Brain pericyte (primary cell): Measurements from ENCODE around the gene ATP10B.
"Not testable (repeated sequence)": the region's sequence is repeated elsewhere in the genome, so short reads cannot be mapped to it uniquely, and the experiment has no call there.

Source experiments
- DNase-seq: peaks from one replicate; pipeline ENCODE4 v3.0.0-alpha.2; 2012; ENCODE audit warnings: low read depth, low spot score

ATP10B gene

DNA sequence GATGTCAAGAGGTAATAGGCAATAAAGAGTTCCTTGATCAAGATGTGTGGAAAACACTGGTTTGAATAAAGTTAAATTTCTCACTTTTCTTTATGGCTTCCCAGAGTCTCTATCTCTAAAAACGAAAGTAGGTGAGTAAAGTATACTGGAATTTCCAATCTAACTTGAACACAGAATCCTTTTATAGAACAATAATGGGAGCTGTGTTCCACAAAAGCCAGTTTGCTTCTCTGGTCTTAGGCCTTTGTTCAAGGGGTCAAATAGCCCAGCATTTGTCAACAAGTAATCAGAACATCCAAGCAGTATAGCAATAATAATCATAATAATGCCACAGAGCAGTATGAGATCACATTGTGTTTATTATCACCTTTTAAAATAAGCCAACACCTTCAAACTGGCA is 20.2 kb downstream of the ATP10B start:
- DNase-seq, result no peak

DNA sequence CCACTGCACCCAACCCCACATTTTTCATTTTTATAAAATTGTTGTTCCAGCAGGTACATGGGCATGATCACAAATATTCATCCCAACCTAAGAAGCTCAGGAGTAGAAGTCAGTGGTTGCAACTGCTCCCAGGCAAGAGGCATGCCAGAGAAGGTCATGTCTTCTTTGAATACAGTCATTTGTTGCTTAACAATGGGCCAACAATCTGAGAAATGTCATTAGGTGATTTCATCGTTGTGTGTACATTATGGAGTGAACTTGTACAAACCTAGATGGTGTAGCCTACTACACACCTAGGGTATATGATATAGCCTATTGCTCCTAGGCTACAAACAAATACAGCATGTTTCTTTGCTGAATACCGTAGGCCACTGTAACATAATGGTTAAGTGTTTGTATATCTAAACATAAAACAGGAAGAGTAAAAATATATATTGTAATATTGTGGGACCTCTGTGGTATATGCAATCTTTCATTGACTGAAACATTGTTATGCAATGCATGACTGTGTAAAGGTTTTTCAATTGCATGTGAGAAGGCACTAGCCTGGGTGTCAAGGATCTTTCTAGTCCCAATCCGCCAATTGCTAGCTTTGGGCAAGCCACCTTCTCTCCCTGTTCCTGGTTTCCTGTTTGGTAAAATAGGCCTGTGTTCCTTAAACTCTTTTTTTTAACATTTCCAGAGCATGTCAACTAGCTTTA is 27.6 kb downstream of the ATP10B start:
- no peak for DNase-seq

DNA sequence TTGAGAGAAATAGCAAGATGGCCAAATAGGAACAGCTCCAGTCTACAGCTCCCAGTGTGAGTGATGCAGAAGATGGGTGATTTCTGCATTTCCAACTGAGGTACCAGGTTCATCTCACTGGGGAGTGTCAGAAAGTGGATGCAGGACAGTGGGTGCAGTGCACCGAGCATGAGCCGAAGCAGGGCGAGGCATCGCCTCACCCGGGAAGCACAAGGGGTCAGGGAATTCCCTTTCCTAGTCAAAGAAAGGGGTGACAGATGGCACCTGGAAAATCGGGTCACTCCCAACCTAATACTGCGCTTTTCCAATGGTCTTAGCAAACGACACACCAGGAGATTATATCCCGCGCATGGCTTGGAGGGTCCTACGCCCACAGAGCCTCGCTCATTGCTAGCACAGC is 39.0 kb downstream of the ATP10B start:
- not testable (repeated sequence) for DNase-seq

DNA sequence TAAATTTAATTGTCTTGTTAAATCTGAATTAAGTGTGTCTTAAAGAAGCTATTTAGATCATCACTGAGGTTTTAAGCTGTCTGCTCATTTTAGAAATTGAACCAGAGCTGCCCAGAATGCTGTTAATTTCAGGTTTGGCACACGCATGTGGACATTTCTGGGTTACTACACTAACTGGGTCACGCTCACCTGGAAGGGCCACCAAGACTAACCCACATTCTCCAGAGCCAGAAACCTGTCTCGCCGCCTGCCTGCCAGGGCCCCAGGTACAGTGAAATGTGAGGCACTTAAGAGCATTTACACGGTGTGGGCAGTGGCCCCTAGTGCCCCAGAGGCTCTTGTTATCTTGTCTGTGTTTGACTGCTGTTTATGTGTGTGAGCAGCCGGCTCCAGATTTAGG is 46.6 kb downstream of the ATP10B start:
- no peak for DNase-seq

DNA sequence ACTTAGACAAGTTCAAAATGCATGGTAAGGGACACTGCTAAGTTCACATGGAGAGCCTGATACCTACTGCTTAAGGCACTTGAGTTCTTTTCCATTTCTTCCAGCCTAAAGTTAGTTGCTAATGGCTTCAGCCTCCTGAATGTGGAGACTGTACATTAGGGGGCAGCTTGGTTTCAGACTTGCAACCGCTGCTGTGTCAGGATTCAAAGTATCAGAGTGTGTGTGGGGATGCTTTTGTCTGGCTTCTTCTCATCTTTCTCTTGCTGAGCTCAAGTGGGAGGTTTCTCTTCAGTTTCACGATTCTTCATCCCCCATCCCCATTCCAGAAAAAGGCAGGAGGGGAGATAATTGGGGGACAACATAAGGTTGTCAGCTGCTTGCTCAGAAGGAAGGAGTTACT is 49.4 kb downstream of the ATP10B start:
- no peak for DNase-seq

DNA sequence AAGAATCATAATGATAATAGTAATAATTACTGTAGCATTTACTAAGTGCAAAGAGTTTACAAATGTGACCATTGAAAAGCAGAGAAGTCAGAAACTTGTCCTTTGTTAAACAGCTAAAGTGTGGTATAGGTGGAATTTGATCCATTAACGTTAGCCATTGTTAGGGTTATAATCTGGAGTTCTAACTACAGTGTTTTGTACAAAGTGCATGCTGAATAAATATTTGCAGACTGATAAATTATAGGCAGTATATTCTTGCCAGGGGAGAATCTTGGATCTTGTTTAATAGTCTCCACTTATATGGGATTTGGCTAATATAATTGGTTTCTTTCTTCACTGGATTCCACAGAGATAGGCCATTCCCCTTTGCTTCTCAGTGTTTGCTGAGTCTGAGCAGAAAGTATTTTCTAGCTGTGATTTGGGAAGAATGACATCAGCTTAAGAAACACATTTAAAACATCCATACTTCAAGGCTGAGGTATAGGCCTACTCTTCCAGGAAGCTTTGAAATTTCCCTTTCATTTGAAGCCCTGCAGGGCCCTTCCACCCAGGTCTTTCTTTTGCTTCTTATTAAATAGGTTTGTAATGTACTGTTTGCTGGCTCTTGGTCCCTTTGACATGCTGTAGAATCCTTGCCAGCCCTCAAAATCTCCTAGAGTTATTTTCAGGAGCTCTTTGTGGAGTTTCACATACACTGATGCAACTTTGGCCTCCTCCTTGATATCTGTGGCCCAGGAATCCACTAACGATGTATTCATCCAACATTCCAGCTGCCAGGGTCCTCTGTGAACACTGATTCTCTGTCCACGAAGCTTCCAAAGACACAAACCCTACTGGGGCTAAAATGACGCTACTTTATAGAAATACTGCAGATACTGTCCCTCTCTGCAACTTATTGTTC is 51.4 kb downstream of the ATP10B start:
- no peak for DNase-seq

DNA sequence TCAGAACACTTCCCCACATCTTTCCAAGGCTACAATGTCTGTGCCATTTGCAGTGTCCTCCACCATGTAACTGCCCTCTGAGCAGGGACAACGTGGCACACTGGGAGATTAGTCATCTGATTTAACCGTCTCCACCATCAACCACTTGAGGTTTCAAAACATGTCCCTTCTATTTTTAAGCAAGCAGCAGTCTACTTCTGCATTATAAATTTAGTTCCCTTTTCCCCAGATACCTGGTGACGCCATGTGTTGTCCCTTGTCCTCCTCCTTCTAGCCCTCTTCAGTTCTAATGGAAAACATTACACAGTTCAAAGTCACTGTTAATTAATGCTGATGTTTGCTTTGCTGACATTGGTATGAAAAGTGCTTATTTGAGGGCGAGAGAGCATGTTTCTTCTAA is 52.8 kb downstream of the ATP10B start:
- no peak for DNase-seq

DNA sequence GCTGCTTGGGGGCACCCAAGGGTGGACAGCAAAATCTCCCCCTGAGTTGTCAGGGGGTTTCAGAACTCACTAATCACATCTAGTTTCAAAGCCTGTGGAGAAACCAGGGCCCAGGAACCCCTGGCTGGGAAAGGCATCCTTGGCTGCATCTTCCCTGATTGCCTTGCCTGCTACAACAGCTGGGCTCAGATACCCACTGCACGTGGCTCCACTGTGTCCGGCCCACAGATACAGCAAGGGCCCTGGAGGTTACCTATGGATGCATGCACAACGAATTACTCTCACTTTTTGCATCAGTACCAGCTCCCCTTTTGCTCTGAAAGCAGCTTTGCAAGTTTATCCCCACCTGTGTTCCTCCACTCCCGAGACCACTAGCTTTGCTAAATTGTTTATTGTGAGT is 55.0 kb downstream of the ATP10B start:
- no peak for DNase-seq

DNA sequence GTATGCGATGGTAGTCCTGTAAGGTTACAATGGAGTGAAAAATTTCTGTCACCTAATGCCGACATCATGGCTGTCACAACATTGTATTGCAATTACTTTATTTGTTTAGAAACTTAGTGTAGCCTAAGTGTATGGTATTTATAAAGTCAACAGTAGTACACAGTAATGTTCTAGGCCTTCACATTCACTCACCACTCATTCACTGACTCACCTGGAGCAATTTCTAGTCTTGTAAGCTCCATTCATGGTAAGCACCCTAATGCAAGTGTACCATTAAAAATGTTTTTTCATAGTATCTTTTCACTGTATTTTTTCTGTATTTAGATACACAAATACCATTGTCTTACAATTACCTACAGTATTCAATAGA is 58.5 kb downstream of the ATP10B start:
- DNase-seq, result no peak

DNA sequence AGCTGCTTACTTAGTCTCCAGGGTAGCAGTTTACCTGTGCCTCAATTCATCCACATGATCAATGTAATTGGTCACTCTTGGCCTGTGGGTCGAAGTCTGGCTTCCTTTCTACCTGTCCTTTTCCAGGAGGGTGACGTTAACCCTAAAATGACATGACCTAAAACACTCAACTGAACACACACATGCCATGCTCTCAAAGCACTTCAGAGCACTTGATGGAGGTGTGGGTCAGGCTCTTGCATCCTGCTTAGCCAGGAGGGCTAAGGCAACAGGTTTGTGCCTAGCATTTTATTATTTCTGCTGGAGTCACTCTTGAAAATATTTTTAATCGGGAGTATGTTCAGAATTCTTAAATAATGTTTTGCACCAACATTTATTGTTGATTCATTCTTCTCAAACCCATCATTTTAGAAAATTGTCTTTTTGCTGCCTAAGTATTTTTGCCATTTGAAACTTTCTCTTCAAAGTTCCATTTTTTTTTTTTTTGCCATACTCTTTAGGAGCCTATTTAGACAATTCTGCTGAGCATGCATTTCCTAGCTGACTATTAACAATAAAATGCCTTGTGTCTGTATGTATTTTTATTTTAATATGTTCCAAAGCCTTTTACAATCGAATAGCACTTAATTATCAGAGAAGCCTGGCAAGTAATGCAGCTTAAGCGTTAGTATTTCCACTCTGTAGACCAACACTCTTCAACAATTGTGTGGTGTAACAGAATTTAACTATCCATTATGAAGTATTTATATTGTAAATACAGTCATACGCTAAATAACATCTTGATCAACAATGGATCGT is 59.1 kb downstream of the ATP10B start:
- DNase-seq, result no peak

DNA sequence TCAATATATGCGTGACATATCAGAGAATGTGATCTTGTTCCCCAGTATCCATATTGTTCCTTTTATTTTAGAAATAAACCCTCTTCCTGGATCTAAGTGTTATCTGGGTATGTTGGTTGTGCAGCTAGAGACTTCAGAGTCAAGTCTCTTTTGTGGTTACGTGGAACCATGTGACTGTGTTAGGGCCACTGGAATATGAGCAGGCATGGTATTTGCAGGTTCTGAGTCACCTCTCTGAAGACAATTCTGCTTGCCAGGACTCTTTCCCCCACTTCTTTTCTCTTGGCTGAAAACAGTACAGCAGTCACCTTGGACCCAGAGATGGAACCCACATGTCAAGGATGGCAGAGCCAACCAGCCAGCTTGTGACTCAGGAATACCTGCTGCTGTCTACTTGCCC is 59.7 kb downstream of the ATP10B start:
- no peak for DNase-seq

DNA sequence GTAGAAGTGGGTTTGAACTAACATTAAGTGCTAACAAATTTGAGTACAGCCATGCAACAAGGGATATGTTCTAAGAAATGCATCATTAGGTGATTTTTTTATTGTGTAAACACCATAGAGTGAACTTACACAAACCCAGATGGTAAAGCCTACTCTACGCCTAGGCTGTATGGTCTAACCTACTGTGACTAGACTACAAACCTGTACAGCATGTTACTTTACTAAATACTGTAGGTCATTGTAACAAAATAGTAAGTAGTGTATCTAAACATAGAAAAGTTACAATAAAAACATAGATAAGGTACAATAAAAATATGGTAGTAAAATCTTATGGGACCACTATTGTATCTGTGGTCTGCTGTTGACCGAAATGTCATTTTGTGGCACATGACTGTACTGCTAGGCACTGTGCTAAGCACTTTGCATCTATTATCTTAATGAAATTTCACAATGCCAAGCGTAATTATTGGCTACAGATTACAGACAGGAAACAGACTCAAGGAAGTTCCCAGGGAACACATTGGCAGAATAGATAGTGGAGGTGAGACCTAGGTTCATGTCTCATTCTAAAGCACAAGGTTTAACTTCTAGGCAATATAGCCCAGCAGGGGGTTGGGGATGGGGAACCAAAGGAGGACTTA is 62.7 kb downstream of the ATP10B start:
- DNase-seq, result no peak

DNA sequence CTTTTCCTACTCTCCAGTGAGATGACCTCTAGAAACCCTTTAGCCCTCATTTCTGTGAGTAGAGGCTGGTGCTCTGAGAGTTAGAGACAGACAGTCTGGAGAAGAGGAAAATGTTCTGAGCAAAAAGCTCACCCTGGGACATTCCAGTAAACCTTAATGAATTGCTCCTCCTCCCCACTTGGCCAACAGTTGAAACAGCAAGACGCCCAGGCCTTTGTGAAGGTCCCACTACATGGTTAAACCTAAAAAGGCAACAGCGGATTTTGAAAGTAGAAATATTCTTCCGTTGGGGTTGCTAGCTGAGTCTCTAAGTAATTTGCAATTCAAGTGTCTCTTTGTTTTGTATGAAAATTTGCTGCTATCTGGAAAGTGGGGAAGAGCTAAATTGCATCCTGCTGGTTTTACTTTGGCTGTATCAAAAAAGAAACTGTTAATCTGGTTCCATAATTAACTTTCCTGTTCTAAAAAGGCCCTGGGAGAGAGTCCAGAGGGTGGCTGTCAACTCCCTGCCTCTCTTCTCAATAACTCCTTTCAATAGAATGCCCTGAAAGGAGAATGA is 63.8 kb downstream of the ATP10B start:
- DNase-seq, result no peak

DNA sequence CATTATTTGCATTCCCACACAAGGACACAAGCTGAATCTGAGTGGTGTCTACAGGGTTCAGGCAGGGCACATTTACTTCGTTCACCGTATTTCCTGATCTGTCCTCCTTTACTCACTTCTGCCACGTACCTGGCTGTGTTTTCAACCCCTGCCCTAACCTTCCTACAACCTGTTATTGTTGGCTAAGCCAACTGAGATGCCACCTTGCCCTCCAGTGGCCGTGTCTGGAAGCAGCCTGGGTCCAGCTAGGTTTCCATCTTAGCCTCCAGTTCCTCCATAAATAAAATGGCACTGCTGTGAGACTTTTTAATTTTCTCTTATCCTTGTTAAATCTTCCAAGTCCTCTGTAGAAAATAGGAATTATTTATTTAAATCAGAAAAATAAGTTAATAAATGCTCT is 64.8 kb downstream of the ATP10B start:
- no peak for DNase-seq

DNA sequence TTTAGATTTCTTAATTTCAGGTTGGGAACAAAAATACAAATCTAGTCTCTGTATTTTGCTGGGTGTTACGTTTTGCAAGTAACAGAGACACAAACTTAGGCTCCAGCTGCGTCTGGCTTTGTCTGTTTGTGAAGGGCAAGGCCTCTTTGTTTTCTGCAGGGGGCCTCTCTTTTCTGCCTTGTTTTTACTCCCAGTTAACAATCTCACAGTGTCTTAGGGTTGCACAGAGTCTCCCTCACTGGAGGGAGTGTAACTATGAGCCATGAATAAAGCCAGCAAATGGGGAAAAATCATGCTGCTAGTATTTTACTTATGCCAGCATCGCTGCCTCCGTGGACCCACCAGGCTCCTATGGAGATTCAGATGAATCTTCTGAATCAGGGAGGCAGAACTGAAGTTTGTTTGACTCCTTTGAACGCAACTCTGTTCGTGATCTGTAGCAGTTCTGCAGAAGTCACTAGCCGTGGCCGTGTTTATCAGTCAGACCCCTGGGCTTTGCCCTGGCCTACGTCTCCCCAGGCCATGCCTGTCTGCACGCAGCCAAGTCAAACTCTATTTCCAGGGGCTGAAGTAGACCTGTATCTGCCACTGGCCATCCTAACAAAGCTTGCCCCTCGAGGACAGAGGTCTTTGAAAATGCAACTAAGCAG is 77.2 kb downstream of the ATP10B start:
- DNase-seq, result no peak

DNA sequence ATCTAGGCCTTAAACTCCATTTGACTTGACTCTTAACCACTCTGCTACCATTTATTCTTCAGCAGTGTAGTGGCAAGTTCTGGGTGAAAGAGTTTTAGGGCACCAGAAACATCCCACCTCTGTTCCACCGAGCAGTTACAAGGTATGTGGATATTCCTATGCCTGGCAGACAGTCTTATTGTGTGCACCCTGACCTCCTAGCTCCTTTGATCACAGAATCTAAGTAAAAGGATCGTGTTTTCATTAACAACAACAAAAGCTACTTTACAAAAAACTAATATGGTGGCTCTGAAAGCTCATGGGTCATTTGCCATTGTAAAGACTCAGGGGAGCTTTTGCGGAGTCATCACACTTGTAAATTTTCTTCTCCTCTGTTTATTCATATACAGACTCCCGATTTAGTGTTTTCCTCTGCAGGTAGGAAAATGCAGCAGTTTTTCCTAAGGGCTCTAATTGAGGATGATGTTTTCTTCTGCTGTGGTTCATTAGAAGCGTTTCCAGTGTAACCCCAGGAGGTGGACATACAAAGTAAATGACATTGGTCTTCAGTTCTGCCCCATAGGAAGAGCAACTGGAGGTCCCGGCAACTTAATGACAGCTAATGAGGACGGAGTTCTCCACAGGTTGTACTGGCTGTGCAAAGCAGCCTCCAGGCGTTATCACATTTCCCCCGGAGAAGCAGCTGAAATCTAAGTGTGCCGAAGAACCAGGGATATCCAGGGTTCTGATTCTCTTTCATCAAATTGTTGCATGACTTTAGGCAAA is 78.2 kb downstream of the ATP10B start:
- no peak for DNase-seq

DNA sequence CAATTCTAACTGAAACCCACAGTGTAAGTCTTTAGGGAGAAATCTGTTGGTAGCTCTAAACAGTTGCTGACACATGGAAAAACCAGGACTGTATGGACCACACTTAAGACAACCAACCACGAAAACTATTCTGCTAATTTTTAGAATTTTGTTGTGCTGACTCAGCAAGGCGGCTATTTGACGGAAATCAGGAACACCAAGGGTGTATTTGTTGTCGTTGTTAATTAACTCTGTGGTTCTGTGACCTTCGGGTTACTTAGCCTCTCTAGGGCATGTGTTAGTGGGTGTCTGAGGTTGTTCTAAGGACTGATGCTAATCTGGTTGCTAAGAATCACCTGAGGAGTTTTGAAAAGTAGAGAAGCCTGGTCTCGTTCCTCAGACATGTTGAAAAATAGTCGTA is 79.2 kb downstream of the ATP10B start:
- no peak for DNase-seq

DNA sequence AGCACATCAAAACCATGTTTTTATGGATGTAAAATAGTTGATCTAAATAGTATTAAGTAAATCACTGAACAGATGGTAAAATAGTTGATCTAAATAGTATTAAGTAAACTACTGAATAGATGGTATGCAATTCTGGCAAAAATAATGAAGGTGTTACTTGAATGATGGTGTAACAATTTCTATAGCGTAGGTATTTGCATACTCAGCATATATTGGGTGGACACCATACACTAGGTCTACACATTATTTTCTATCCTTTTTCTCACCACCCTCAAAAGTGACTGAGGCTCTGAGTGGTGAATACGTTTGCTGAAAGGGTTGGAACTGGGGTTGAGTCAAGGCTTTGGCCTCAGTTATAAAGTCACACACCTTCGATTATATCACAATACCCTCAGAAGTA is 81.3 kb downstream of the ATP10B start:
- DNase-seq, result no peak

DNA sequence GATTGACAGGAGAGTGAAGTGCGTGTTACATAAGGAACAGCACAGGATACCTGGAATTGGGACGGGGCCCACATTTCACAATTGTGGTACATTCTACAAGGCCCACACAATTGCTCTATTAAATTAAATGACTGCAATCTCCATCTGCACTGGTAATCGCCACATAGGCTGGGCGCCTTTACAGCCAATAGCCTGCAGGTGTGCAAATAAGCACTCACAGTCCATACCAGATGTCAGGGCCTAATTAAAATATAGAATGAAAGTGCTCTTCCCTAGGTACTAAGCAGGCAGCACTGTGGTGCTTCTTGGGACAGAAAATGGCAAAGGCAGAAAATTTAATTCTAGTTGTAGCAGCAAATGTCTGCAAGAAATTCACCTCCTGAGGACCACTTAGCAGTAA is 82.7 kb downstream of the ATP10B start:
- no peak for DNase-seq

DNA sequence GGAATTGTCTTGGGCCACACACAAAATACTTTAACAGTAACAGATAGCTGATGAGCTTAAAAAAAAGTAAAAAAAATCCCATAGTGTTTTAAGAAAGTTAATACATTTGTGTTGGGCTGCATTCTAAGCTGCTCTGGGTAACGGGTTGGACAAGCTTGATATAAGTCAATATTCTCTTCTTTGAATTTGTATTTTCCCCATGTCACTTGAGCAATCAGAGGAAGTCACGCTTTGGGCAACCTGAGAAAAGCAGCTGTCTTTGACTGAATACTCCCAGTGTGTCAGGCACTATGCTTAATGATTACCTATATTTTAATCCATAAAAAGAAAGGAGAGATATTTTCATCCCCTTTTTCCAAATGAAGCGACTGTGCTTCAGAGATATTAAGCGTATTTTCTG is 84.9 kb downstream of the ATP10B start:
- DNase-seq, result no peak
